GM12874 (cell line): ENCODE measurements around the gene FMO2.
A peak's percentile ranks its signal among the peaks of the same experiment; 100 is the strongest.

Experiments used
- CTCF ChIP-seq: IDR thresholded peaks from 2 replicates; pipeline ENCODE4 v1.5.1; 2011; ENCODE audit warnings: low read depth, mild to moderate bottlenecking, control low read depth, low read length, moderate library complexity; ENCODE audit not compliant: insufficient read depth

The FMO2 gene

GRCh38 chr1:171174560-171175294 lies 10.4 kb upstream of the FMO2 start:
- no peak for TF ChIP-seq CTCF

- TF ChIP-seq CTCF: no peak
These were observed 7.8 kb upstream of the FMO2 start for GRCh38 chr1:171177261-171177660.

GRCh38 chr1:171179318-171180227 lies 5.5 kb upstream of the FMO2 start:
- TF ChIP-seq CTCF: no peak

- TF ChIP-seq CTCF: no peak
These were observed 4.4 kb upstream of the FMO2 start for GRCh38 chr1:171180670-171181069.

- peak; percentile 71 for TF ChIP-seq CTCF
These were observed 3.5 kb downstream of the FMO2 start for GRCh38 chr1:171188388-171189266.

GRCh38 chr1:171191992-171192391 lies 6.9 kb downstream of the FMO2 start:
- no peak for TF ChIP-seq CTCF

GRCh38 chr1:171195767-171196166 lies 10.7 kb downstream of the FMO2 start:
- no peak for TF ChIP-seq CTCF
